OCI-LY1 (cell line): Measurements from ENCODE around the gene TBCD.

Experiments
- EZH2 ChIP-seq: fragments of 200-600 bp; sonication (generic), shearing (Covaris generic); IDR thresholded peaks from 2 replicates; pipeline ENCODE4 v1.8.0; 2017; ENCODE audit warnings: borderline replicate concordance, mixed run types, mild to moderate bottlenecking, antibody characterized with exemption, low read length, moderate library complexity, mixed read lengths
- TF ChIP-seq, protein P1 (sequence below): fragments of 200-600 bp; sonication (generic), shearing (Covaris generic); IDR thresholded peaks from 2 replicates; pipeline ENCODE4 v1.5.1; 2017; ENCODE audit warnings: mild to moderate bottlenecking, antibody characterized with exemption, low read length, moderate library complexity, mixed read lengths

DNA sequence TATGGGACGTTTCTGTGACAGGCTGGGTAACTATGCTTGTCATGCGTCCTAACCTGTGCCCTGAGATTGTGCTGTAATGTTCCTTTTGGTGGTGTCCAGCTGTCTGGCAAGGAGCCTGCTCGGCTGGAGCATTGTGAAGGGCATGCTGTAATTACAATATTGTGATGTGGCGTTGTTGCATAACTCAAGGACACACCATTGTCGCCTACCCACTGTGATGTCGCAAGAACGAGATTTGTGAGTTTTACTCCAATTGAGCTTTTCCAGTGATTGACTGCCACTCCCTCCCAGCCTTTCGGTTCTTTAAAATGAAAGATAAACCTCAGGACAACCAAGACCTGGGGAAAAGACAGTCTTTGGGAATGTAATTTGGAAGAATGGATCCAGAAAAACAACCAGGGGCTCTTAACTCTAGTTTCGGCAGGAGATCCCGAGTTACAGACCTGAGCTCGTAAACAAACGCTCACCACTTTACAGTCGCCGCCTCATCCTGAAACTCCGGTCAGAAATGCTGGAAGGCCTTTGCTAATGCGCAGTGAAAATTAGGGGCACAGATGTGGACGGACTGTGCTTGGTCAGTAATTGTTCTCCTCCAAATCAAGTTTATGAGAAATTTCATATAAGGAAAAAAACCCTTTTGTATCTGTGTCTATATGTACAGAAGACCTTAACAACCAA lies 86.7 kb downstream of the TBCD start:
- TF ChIP-seq, protein P1, sequence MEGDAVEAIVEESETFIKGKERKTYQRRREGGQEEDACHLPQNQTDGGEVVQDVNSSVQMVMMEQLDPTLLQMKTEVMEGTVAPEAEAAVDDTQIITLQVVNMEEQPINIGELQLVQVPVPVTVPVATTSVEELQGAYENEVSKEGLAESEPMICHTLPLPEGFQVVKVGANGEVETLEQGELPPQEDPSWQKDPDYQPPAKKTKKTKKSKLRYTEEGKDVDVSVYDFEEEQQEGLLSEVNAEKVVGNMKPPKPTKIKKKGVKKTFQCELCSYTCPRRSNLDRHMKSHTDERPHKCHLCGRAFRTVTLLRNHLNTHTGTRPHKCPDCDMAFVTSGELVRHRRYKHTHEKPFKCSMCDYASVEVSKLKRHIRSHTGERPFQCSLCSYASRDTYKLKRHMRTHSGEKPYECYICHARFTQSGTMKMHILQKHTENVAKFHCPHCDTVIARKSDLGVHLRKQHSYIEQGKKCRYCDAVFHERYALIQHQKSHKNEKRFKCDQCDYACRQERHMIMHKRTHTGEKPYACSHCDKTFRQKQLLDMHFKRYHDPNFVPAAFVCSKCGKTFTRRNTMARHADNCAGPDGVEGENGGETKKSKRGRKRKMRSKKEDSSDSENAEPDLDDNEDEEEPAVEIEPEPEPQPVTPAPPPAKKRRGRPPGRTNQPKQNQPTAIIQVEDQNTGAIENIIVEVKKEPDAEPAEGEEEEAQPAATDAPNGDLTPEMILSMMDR = no peak
- TF ChIP-seq EZH2 = no peak
